Measurements from ENCODE around the gene C1QA. TPM values are rescaled to one million over a fixed set of nuclear protein-coding genes. Genes with fewer than 3 reads are reported as not detected.

C1QA gene
- total and polyA plus RNA-seq, 4 donors, result 27.4 to 513 (median 391) TPM

- Histone ChIP-seq H3K36me3 (ENCODE audit: control insufficient read depth in 4 of 4, insufficient read depth in 4 of 4, low read length in 4 of 4) (no peaks in the 10 kb centered on the region), H3K9me3 (ENCODE audit: control insufficient read depth in 4 of 4, insufficient read depth in 3 of 4, low read length in 3 of 4) (no peaks in the 10 kb centered on the region), H3K4me3 (no peak within 1 kb of the TSS), H3K9ac (ENCODE audit: insufficient read depth in 1 of 2, low read length in 2 of 2) (no peak within 1 kb of the TSS), H3K27me3 (ENCODE audit: control insufficient read depth in 3 of 3, insufficient read depth in 3 of 3, low read length in 2 of 3) (no peaks in the 10 kb centered on the region), H3K4me1 (ENCODE audit: control insufficient read depth in 5 of 5, insufficient read depth in 5 of 5, low read length in 5 of 5) (peaks cover 0 to 3% (median 0%) of the 10 kb centered on the region in 5 donors), H3K27ac (ENCODE audit: low read depth in 1 of 2, low read length in 1 of 2) (peak within 1 kb of the TSS in 1 of 2 donors; percentile 54)
- WGBS, 2 donors, result 61 to 72% methylated on average over 8 of the region's 8 CpGs
- DNase-seq (no peak), ATAC-seq (ENCODE audit: insufficient read depth, low FRiP score) (peak; percentile 19)
- TF ChIP-seq CTCF (IDR thresholded peaks at IDR 0.05; ENCODE audit: control extremely low read depth, extremely low read depth), result no peak
These were observed 7.0 kb downstream of the C1QA start, which contains the start of gene C1QC for GRCh38 chr1:22643381-22643780. TSS of gene C1QC (plus strand) at chr1:22643633. CDS start at chr1:22644024, 391 bp downstream.

GRCh38 chr1:22643928-22644327, 7.5 kb downstream of the C1QA start:
- ATAC-seq (ENCODE audit: insufficient read depth, low FRiP score) (no peak), DNase-seq (no peak)
- Histone ChIP-seq H3K4me3 (no peak overlapping the region), H3K27me3 (ENCODE audit: control insufficient read depth in 3 of 3, insufficient read depth in 3 of 3, low read length in 2 of 3) (no peaks in the 10 kb centered on the region), H3K36me3 (ENCODE audit: control insufficient read depth in 4 of 4, insufficient read depth in 4 of 4, low read length in 4 of 4) (no peaks in the 10 kb centered on the region), H3K9ac (ENCODE audit: insufficient read depth in 1 of 2, low read length in 2 of 2) (no peak overlapping the region), H3K27ac (ENCODE audit: low read depth in 1 of 2, low read length in 1 of 2) (peak overlapping the region in 1 of 2 donors; percentile 54), H3K4me1 (ENCODE audit: control insufficient read depth in 5 of 5, insufficient read depth in 5 of 5, low read length in 5 of 5) (peaks cover 0 to 3% (median 0%) of the 10 kb centered on the region in 5 donors), H3K9me3 (ENCODE audit: control insufficient read depth in 4 of 4, insufficient read depth in 3 of 4, low read length in 3 of 4) (no peaks in the 10 kb centered on the region)
- WGBS, 2 donors, result 68 to 89% methylated on average over 9 to 12 of the region's 12 CpGs
- TF ChIP-seq CTCF (IDR thresholded peaks at IDR 0.05; ENCODE audit: control extremely low read depth, extremely low read depth), result no peak

GRCh38 chr1:22645931-22646330, 9.5 kb downstream of the C1QA start:
- Histone ChIP-seq H3K4me1 (ENCODE audit: control insufficient read depth in 5 of 5, insufficient read depth in 5 of 5, low read length in 5 of 5) (peaks cover 0 to 3% (median 0%) of the 10 kb centered on the region in 5 donors), H3K36me3 (ENCODE audit: control insufficient read depth in 4 of 4, insufficient read depth in 4 of 4, low read length in 4 of 4) (no peaks in the 10 kb centered on the region), H3K4me3 (no peak overlapping the region), H3K9me3 (ENCODE audit: control insufficient read depth in 4 of 4, insufficient read depth in 3 of 4, low read length in 3 of 4) (no peaks in the 10 kb centered on the region), H3K27me3 (ENCODE audit: control insufficient read depth in 3 of 3, insufficient read depth in 3 of 3, low read length in 2 of 3) (peaks cover 0 to 3% (median 0%) of the 10 kb centered on the region in 3 donors), H3K9ac (ENCODE audit: insufficient read depth in 1 of 2, low read length in 2 of 2) (no peak overlapping the region), H3K27ac (ENCODE audit: low read depth in 1 of 2, low read length in 1 of 2) (no peak overlapping the region)
- DNase-seq (no peak), ATAC-seq (ENCODE audit: insufficient read depth, low FRiP score) (no peak)
- no peak for TF ChIP-seq CTCF (IDR thresholded peaks at IDR 0.05; ENCODE audit: control extremely low read depth, extremely low read depth)
- 66 to 68% methylated on average over 7 of the region's 7 CpGs for WGBS, 2 donors

GRCh38 chr1:22646384-22646783, 10.0 kb downstream of the C1QA start:
- no peak overlapping the region for H3K4me3 ChIP-seq
- H3K27me3 ChIP-seq (ENCODE audit: control insufficient read depth in 3 of 3, insufficient read depth in 3 of 3, low read length in 2 of 3), result peaks cover 0 to 3% (median 0%) of the 10 kb centered on the region in 3 donors
- ATAC-seq (ENCODE audit: insufficient read depth, low FRiP score) (no peak), DNase-seq (no peak)
- WGBS, 2 donors, result 0% methylated on average over 1 of the region's 1 CpG
- no peak for TF ChIP-seq CTCF (IDR thresholded peaks at IDR 0.05; ENCODE audit: control extremely low read depth, extremely low read depth)
- no peak overlapping the region for H3K27ac ChIP-seq (ENCODE audit: low read depth in 1 of 2, low read length in 1 of 2)
- H3K9me3 ChIP-seq (ENCODE audit: control insufficient read depth in 4 of 4, insufficient read depth in 3 of 4, low read length in 3 of 4), result no peaks in the 10 kb centered on the region
- H3K4me1 ChIP-seq (ENCODE audit: control insufficient read depth in 5 of 5, insufficient read depth in 5 of 5, low read length in 5 of 5), result peaks cover 0 to 3% (median 0%) of the 10 kb centered on the region in 5 donors
- no peaks in the 10 kb centered on the region for H3K36me3 ChIP-seq (ENCODE audit: control insufficient read depth in 4 of 4, insufficient read depth in 4 of 4, low read length in 4 of 4)
- no peak overlapping the region for H3K9ac ChIP-seq (ENCODE audit: insufficient read depth in 1 of 2, low read length in 2 of 2)
